ENCODE results near the gene TBC1D8B.

Gene TBC1D8B

DNA sequence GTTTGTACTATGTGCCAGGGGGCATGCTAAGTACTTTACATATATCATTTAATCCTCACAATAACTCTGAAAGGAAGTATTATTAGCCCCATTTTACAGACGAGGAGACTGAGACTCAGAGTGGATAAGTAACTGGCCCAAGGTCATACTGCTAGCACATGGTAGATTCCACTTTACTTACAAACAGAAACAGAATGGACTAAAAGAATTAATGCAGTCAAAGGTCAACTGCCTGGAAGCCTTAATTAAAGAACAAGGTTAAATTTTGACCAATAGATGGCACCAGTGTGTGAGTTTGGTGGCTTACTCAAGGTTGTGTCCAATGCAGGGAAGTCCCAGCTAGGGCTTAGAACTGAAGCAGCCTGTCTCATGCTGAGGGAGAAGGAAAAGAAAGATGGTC, 96.0 kb downstream of the TBC1D8B start:
- peak; percentile 27 for DNase-seq (ENCODE audit: low read depth)

DNA sequence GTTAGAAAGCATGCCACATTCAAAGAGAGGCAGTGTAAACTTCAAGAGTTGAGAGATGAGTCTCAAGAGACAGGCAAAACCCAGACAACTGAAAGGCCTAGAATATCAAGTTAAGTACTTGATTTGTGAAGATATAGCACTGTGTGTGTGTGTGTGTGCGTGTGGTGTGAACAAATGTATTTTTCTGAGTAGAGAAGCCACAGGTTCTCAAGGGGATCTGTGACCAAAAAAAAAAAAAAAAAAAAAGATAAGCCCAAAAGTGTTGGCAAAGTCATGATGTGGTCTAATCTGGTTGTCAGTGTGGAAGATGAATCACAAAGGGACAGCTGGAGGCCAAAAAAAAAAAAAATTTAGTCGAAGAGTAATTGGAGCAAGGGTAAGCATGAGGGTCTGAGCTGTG, 96.8 kb downstream of the TBC1D8B start:
- DNase-seq (ENCODE audit: low read depth) = no peak

DNA sequence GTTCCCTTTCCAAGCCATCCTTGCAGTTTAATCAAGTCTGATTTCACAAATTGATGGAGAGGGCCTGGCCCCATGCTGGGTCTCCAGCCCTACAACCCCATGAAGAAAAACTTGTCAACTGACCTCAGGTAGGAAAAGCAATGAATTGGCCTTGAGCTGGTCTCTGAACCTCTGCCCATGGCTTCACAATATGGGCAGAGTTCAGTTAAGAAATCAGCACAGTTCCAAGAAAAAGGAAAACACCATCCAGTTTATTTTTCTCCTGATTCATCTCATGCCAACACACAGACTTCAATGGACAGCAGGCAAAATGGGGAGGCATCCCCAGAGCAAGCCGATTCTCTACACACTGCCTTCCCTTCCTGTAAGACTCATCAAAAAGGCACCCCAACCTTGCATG, 97.4 kb downstream of the TBC1D8B start:
- DNase-seq (ENCODE audit: low read depth) = no peak

DNA sequence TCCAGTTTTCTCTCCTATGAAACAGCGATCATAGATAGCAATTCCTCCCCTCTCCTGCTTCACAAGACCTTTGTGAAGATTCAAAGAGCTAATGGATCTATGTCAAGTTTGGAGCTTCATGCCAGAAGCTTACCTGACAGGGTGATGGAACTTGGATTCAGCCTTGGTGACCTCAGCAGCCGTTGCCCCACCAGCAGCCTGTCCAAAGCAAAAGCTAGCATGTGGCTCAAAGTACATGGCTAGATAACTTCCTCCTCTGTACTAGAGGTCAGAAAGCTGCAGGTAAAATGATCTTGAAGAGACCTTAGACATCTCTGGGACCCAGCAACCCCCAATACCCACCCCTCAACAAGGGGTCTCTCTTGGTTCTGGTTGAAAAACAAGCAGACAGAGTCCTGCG, 98.9 kb downstream of the TBC1D8B start:
- no peak for DNase-seq (ENCODE audit: low read depth)

DNA sequence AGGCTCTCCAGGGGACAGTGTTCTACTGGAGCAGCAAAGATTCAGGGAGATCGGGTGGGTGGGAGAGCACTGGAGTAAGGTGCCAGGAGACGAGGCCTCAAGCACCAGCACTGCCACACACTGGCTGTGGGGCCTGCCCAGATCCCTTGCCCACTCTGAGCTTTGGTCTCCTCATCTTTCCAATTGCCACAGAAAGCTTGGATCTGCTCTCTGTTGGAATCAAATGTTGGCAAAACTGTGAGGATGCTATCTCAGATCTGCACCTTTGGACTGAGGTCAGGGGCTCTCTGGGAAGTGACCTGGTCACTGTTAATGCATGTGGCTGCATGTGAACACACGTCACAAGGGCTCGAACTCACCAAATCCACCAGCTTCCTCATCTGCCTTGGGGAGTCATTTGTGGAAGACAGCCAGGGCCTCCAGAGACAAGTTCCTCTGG, 99.3 kb downstream of the TBC1D8B start:
- DNase-seq (ENCODE audit: low read depth) = no peak

DNA sequence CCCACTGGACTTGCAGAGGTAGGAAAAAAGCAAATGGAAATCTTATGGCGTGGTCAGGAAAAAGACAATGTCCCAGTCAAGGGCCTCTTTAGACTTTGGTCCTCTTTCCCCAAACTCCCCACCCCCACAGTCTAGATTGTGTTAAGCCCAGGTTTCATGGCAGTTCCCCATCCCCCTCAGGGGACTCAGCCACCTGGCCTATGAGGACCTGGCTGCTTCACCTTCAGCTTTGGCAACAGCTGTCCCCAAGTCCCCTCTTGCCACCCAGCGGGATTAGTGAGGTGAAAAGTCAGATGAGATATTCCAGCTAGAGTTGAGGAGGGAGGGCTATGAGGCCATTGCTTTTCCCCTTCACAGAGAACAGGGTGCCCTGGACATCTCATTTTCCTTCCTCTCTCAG, 100.2 kb downstream of the TBC1D8B start:
- no peak for DNase-seq (ENCODE audit: low read depth)

DNA sequence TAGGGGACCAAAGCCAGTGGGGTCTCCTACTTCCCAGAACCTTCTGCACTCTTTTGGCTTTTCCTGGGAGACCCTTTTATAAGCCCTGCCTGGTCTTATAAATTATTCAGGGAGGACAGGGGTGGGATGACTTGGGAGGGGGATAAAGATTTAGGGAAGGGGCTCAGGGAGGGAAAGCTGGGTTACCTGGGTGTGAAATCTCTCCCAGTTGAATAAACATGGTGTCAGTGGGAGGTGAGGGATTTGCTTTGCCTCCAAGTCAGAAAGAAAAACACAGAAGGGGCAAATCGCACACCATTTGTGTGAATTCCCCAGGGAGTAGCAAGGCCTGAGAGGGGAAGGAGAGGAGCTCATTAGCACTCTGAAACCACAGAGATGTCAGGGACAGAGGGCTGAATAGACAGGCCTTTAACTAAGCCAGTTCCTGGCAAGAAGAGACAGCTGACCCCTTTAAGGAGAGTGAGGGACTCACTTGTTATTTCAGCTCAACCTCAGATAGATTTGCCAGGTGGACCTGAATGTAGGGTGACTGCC, 100.9 kb downstream of the TBC1D8B start, which contains the start of gene RIPPLY1:
RIPPLY1 (minus strand) TSS at position 51 of the 534 bp plus-strand sequence. CDS start 54 bp downstream, outside the sequence.
- DNase-seq (ENCODE audit: low read depth) = no peak

DNA sequence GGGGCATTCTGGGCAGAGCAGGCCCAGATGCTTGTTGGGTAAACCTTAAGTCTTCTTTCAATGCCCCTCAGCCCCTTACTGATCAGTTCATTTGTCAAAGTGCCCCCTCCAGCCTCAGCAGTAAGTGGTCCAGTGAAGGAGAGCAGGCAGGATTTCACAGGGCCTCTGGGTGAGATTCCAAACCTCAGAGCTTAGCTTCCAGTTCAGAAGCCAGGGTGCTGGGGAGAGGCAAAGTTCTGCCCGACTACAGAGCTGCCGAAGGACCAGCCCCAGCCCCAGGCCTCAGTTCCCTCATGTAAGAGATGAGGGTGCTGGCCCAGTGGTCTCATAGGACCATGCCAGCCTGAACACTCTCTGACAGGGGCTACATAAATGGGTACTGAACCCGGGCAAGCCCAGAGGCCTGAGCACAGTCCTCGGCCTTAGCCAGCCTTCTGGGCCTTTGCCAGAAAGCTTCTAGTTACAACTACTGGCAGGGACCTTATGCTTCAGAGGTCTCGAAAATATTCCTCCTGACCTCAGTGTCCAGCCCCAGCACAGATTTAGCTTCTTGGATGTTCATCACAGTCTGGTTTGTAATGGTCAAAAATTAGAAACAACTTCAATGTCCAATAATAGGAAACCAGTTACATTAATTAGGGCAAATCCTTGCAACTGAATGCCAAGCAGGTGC, 101.5 kb downstream of the TBC1D8B start:
- DNase-seq (ENCODE audit: low read depth) = no peak

DNA sequence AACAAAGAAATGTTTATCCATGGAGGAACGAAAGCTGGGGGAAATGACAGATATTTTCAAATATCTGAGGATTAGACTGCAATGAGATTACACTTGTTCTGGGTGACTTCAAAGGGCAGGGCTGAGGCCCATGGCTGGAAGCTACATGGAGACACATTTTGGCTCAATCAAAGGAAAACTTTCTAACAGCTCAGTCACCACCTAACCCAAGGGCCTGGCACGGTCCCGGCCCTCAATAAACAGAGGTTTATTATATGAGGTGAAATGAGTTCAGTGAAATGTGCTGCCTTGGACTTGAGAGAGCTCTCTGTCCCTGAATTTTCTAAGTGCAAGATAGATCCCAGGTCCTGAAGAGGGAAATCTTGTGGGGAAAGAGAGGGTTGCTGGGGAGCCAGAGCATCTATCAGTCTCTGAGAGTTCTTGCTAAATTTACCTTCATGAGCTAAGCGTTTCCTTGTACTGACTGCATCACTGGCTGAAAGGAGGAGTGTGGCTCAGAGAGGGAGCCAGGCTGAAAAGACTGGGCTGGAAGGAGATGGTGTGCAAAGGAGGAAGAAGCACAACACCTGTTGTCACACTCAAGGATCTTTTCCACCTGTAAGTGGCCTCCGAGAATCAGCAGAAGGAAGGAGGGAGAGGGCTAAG, 102.7 kb downstream of the TBC1D8B start:
- DNase-seq (ENCODE audit: low read depth) = no peak

DNA sequence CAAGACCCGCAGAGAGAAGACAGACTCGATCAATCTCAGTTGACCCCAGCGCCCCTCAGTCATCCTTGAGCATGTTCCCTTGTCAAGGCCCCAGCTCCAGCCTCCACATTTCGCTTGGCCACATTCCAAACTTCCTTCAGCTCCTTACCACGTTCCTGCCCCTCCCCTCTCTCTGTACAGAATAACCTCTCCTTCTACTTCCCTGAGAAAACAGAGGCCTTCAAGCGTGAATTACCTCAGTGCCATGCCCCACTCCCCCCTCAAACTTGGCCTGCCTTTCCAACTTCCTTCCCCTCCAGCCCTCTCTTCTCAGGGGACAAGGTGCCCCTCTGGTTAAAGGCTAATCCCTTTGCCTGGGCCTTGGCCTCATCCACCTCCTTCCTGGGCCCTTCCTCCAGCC, 103.9 kb downstream of the TBC1D8B start:
- no peak for DNase-seq (ENCODE audit: low read depth)

DNA sequence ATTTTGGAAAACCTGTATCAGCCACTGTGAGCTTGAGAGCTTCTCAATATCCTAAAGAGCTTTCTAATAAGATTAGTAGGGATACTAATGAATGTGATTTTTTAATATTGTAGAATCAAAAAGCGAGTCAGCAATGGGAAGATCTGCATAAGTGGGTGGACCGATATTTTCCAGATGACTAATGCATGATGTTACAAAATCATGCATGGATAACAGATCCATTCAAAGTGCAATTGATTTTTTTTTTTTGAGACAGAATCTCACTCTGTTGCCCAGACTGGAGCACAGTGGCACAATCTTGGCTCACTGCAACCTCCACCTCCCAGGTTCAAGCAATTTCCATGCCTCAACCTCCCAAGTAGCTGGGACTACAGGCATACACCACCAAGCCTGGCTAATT, 110.4 kb downstream of the TBC1D8B start:
- DNase-seq (ENCODE audit: low read depth) = no peak

DNA sequence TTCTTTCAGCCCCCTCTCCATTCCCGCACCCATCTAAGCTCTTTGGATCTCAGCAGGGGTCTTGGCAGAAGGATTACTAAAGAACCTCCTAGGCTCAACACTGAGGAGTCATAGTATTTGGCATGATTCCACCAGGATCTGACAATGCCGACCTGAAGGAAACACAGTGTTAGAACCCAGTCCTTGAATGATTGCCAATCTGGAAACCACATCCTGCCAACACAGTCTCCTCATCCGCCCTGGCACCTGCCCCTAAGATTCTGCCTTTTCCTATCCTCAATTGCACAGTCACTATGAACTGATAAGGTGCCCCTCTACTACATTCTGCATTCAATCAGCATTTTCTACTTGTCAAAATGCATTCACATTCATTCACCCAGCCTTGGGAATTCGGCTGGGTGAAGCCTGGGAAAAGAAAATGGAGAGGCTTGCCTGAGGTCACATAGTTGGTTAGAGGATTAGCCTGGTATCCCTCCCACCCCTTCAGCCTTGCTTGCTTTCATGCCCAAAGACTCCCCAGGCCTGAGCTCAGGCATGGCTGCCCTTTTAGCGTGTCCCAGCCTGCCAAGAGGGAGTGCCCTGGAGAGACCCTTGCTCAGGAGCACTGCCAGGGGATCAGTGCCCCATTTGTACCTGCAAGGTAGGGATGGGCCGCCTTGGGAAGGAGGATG, 115.5 kb downstream of the TBC1D8B start:
- peak; percentile 24 for DNase-seq (ENCODE audit: low read depth)

DNA sequence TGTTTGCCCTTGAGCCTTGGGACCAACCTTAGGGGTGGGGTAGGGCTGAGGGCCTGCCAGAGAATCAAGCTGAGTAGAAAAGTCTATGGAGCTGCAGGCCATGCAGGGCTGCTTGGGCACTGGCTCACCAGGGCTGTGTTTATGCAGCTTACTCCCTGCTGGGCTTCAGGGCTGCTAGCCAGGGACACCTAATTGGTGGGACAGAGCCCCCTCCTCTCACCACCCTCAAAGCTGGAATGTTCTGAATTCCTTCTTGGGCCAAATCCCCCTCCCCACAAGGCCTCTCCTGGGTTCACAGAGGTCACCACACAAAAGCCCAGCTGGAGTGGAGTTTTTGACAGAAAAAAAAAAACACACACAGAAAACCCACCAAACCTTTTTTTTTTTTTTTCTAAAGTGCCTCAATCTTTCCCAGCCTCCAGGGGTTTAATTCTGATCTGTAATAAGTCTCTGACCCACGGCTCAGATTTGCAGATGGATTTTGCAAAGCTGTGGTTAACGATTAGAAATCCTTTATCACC, 117.5 kb downstream of the TBC1D8B start, which contains the start of gene CLDN2:
CLDN2 (plus strand) TSS at position 471 of the 521 bp plus-strand sequence. CDS start 7,827 bp downstream, outside the sequence.
- no peak for DNase-seq (ENCODE audit: low read depth)

DNA sequence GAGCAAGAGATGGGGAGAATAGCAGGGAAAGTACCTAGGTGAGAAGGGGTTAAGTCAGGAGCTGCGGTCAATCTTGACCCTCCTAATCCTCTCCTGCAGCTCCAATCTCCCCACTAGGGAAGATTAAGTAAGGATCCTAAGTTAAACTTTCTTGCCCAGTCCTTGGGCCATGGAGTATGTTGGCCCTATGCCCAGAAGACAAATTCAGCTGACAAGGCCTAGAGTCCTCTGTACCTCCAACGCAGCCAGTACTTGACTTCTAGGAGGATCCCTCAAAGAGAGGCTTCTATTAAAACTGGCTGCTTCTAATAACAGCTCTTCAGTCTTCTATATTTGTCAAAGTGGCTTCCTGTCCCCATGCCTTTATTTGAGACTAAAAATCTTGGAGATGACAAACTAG, 119.2 kb downstream of the TBC1D8B start:
- no peak for DNase-seq (ENCODE audit: low read depth)

Measured in fibroblast of the conjunctiva (primary cell).